NOMO-1 treated with DMSO at 0.1 percent for 48 hours (cell line): ENCODE measurements around the gene LAMA3.

Experiments used
- DNase-seq: peaks from one replicate; lab custom pipeline; 2025; ENCODE audit not compliant: unreplicated experiment; lab: John Stamatoyannopoulos, UW

LAMA3 gene

DNA sequence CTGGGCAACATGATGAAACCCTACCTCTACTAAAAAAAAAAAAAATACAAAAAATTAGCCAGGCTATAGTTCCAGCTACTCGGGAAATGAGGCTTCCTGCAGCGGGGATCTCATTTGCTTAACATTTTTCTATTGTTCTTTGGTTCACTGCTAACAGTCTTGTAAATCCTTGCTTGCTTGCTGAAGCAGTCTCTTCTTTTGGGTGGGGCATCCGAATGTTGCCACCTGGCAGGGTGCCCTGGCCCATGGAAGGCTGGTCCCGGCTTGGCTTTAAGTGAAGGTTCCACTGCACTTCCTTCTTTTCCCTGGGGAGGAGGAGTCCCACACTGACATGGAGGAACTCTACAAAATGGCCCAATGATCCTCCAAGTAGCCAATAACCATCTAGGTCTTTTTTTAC is 20.5 kb upstream of the LAMA3 start:
- DNase-seq: no peak

- no peak for DNase-seq
Measured at GRCh38 chr18:23669202-23669766, 20.0 kb upstream of the LAMA3 start.

- DNase-seq: no peak
Measured at GRCh38 chr18:23669804-23670405, 19.3 kb upstream of the LAMA3 start.

GRCh38 chr18:23671564-23671963 is 17.7 kb upstream of the LAMA3 start:
- DNase-seq: no peak

- DNase-seq: no peak
Measured at GRCh38 chr18:23673725-23674124, 15.5 kb upstream of the LAMA3 start.

GRCh38 chr18:23675236-23675635 is 14.0 kb upstream of the LAMA3 start:
- DNase-seq: no peak

DNA sequence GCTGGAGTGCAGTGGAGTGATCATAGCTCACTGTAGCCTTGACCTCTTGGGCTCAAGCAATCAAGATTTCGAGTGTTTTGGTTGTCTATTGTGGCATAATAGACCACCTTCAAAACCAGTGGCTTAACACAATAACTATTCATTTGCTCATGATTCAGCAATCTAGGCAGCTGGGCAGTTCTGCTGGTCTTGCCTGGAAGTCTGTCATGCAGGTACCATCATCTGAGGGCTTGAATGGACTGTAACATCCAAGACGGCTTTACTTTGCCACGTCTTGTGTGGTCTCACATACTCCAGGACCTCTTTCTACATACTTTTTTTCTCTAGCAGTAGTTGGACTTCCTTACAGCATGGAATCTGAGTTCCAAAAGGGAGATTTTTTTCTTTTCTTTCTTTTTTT is 13.4 kb upstream of the LAMA3 start:
- no peak for DNase-seq

GRCh38 chr18:23682045-23682444 is 7.2 kb upstream of the LAMA3 start:
- DNase-seq: no peak

- no peak for DNase-seq
Measured at GRCh38 chr18:23682472-23682871, 6.8 kb upstream of the LAMA3 start.

DNA sequence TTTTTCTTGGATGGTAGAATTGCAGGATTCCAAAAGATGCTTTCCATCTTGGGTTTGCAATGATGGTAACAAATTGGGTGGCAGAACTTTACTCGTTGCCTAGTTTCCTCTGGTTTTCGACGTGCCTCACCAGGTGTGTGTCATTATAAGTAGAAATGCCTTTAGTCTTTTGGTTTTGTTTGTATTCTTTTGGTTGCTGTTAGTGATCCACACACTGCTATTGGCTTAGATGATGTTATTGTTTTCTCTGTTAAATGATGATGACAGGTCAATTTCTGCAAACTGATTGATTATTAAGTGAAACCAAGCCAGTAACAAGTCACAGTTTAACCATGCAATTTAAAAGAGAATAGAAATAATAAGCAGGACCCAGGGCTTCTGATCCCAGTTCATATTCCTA is 6.1 kb upstream of the LAMA3 start:
- DNase-seq: no peak

- DNase-seq: no peak
Measured at GRCh38 chr18:23683671-23684070, 5.6 kb upstream of the LAMA3 start.

GRCh38 chr18:23684515-23685197 is 4.6 kb upstream of the LAMA3 start:
- no peak for DNase-seq

DNA sequence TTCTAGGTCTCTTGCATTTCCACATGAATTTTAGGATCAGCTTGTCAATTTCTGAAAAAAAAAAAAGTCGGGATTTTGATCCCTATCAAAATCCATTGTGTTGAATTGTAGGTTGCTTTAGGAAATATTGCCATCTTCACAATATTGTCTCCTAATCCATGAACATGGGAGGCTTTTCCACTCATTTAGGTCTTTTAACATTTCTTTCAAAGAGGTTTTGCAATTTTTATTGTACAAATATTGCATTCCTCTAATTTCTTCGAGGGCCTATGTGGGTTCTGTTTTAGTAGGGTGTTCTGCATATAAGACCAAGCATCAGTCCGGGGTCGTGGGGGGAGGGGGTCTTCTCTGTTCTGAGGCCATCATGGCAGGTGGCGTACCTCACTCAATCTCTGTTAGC is 725 bp upstream of the LAMA3 start:
- no peak for DNase-seq

- no peak for DNase-seq
Measured at GRCh38 chr18:23689616-23690504, 607 bp downstream of the LAMA3 start.

- DNase-seq: no peak
Measured at GRCh38 chr18:23690505-23691068, 1.3 kb downstream of the LAMA3 start.

DNA sequence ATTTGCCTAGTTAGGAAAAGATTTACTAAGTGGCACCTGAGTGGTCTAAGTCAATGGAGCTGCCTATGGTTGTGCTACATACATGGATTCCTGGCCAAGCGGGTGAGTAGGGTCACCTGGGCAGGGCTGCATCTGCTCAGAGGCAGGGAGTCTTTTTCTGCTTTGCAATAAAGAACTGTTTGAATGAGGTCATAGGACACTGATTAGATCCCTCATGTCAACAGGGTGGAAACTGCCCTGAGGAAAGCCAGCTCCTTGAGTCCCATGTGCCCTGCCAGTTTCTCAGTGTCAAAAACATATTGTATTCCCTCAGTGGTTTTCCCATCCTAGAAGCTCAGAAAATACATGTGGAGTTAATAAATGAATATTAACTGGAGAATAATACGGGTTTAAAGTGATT is 4.6 kb downstream of the LAMA3 start:
- DNase-seq: no peak

GRCh38 chr18:23694637-23695430 is 5.6 kb downstream of the LAMA3 start:
- no peak for DNase-seq

- DNase-seq: peak; percentile 50
Measured at GRCh38 chr18:23701017-23701416, 11.8 kb downstream of the LAMA3 start.

DNA sequence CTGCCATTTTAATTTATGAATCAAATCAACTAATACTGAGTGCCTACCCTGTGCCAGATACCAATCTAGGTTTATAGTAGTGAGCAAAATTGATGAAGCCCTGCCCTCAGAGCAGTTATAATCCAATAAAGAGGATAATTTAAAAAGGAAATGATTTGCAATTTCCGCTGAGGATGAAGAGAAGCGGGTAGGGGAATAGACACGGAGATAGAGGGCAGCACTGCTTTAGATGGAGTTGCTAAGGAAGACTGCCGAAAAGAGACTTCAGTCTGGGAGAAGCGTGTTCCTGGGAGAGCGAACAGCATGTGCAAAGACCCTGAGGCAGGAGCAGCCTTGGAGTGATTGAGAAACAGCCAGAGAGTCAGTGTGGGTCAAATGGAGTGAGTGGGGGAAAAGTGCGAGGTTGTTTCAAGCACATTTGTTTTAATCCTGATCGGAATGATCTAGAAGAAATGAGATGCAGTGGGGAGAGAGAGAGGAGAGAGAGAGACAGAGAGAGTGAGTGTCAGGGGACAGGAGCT is 12.4 kb downstream of the LAMA3 start:
- no peak for DNase-seq

DNA sequence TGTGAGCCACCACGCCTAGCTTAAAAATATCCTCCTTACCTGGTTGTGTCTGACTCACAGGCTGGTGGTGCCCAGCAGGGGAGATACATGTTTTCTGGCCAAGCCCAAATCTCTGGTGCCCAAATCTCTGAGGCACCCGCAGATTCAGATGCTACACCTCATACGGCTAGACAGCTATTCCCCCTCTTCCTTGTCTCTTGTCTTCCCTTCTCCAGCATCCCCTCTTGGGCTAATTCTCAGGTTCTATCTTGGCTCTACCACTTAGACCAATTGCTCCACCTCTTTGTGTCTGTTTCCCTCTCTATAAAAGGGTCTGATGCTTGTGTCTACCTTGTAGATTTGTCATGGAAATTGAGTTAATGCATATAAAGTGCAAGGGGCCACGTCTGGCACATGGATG is 13.4 kb downstream of the LAMA3 start:
- DNase-seq: no peak
